GM18870 (cell line): ENCODE results near the gene DCLK1.
A peak's percentile ranks its signal among the peaks of the same experiment; 100 is the strongest.

Source experiments
- ATAC-seq: cut with Tn5 transposase; IDR thresholded peaks from one replicate; pipeline ENCODE4 v1.9.1; 2021; ENCODE audit warnings: moderate library complexity; ENCODE audit not compliant: unreplicated experiment

DCLK1 gene

GRCh38 chr13:35765941-35766340, 365.2 kb downstream of the DCLK1 start:
- ATAC-seq: no peak

- ATAC-seq: no peak
Measured at GRCh38 chr13:35765366-35765765, 365.8 kb downstream of the DCLK1 start.

- ATAC-seq: no peak
Measured at GRCh38 chr13:35764326-35765015, 366.7 kb downstream of the DCLK1 start.

GRCh38 chr13:35763782-35764123, 367.4 kb downstream of the DCLK1 start:
- no peak for ATAC-seq

GRCh38 chr13:35763060-35763781, 368.0 kb downstream of the DCLK1 start:
- ATAC-seq: no peak

- ATAC-seq: no peak
Measured at GRCh38 chr13:35761440-35762252, 369.5 kb downstream of the DCLK1 start.

GRCh38 chr13:35760735-35761281, 370.4 kb downstream of the DCLK1 start:
- no peak for ATAC-seq

GRCh38 chr13:35747594-35747993, 383.6 kb downstream of the DCLK1 start:
- no peak for ATAC-seq

GRCh38 chr13:35744566-35745178, 386.5 kb downstream of the DCLK1 start:
- no peak for ATAC-seq

GRCh38 chr13:35744144-35744543, 387.0 kb downstream of the DCLK1 start:
- ATAC-seq: no peak

- no peak for ATAC-seq
Measured at GRCh38 chr13:35743165-35743564, 388.0 kb downstream of the DCLK1 start.

- ATAC-seq: no peak
Measured at GRCh38 chr13:35741657-35742056, 389.5 kb downstream of the DCLK1 start.

GRCh38 chr13:35736876-35737275, 394.3 kb downstream of the DCLK1 start:
- no peak for ATAC-seq

- ATAC-seq: no peak
Measured at GRCh38 chr13:35733827-35734226, 397.4 kb downstream of the DCLK1 start.

GRCh38 chr13:35732565-35732964, 398.6 kb downstream of the DCLK1 start:
- ATAC-seq: no peak

GRCh38 chr13:35731471-35731870, 399.7 kb downstream of the DCLK1 start:
- ATAC-seq: no peak

- ATAC-seq: peak; percentile 90
Measured at GRCh38 chr13:35729926-35730627, 401.1 kb downstream of the DCLK1 start.

GRCh38 chr13:35727881-35728280, 403.3 kb downstream of the DCLK1 start:
- ATAC-seq: no peak

- no peak for ATAC-seq
Measured at GRCh38 chr13:35724446-35724845, 406.7 kb downstream of the DCLK1 start.

- ATAC-seq: no peak
Measured at GRCh38 chr13:35723821-35724220, 407.4 kb downstream of the DCLK1 start.
